Measurements from ENCODE around the gene TMED4. TPM values are rescaled to one million over a fixed set of nuclear protein-coding genes. Genes with fewer than 3 reads are reported as not detected.

The TMED4 gene
- total and polyA plus RNA-seq, 2 experiments from 2014 or later = 43.5 to 98.5 TPM

DNA sequence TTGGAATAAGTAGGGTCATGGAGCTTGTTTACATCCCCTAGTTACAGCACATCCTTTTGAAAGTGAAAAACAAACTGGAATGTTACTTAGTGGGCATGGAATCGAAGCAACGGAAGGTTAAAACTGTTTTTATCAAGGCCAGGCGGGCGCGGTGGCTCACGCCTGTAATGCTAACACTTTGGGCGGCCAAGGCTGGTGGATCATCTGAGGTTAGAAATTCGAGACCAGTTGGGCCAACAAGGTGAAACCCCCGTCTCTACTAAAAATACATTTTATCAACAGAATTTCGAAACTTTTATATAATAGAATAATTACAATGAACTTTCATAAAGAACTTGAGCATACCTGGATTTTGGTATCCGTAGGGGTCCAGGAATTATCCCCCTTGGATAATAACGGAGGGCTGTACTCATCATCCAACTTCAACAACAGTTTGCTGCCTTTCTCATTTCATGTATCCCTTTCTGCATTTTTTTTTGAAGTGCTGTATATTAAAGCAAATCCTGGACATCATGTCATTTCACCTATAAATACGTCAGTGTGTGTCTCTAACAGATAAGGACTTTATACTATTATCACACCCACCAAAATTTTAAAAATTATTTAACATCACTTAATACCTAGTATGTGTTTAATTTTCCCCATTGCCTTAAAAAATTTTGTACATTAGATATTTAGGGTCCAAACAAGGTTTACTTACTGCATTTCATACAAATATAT lies 1.3 kb upstream of the TMED4 start:
- Histone ChIP-seq H3K27me3 (ENCODE audit: insufficient read depth) (no peaks in the 10 kb centered on the region), H4K20me1 (replicated peaks; ENCODE audit: insufficient read depth) (no peaks in the 10 kb centered on the region; the same call in 1 of the 2 replicates), H3K4me2 (peak overlapping the region; percentile 89), H3K36me3 (ENCODE audit: insufficient read depth) (peaks cover 20% of the 10 kb centered on the region), H3K9me2 (ENCODE audit: insufficient read depth) (no peaks in the 10 kb centered on the region), H3K79me2 (replicated peaks; ENCODE audit: insufficient read depth) (peaks cover 24% of the 10 kb centered on the region), H3F3A (replicated peaks; ENCODE audit: low read depth) (no peaks in the 10 kb centered on the region), H3K27ac (ENCODE audit: low read depth) (peak overlapping the region; percentile 98), H3K4me3 (peak overlapping the region; percentile 78), H2AFZ (peak overlapping the region; percentile 90), H3K4me1 (ENCODE audit: insufficient read depth) (peaks cover 6% of the 10 kb centered on the region; the same call in 1 of the 2 replicates)
- no peak for DNase-seq (ENCODE audit: low spot score)
- Mint-ChIP-seq H3K4me1 (peaks cover 8% of the 10 kb centered on the region), H3K36me3 (ENCODE audit: low read depth) (peaks cover 30% of the 10 kb centered on the region), H3K27me3 (ENCODE audit: insufficient read depth, low read depth, poor library complexity) (peaks cover 15% of the 10 kb centered on the region), H3K4me3 (peak overlapping the region; percentile 90), H3K27ac (peak overlapping the region; percentile 96), H3K9me3 (peaks cover 2% of the 10 kb centered on the region; the same call in 1 of the 3 replicates)
- TF ChIP-seq, protein P1, sequence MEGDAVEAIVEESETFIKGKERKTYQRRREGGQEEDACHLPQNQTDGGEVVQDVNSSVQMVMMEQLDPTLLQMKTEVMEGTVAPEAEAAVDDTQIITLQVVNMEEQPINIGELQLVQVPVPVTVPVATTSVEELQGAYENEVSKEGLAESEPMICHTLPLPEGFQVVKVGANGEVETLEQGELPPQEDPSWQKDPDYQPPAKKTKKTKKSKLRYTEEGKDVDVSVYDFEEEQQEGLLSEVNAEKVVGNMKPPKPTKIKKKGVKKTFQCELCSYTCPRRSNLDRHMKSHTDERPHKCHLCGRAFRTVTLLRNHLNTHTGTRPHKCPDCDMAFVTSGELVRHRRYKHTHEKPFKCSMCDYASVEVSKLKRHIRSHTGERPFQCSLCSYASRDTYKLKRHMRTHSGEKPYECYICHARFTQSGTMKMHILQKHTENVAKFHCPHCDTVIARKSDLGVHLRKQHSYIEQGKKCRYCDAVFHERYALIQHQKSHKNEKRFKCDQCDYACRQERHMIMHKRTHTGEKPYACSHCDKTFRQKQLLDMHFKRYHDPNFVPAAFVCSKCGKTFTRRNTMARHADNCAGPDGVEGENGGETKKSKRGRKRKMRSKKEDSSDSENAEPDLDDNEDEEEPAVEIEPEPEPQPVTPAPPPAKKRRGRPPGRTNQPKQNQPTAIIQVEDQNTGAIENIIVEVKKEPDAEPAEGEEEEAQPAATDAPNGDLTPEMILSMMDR (conservative IDR thresholded peaks at IDR 0.05; ENCODE audit: low read depth in 2 of 2) = no peak
- no peak for TF ChIP-seq ZNF114 (CRISPR knock-in tag; IDR thresholded peaks at IDR 0.05)
- no peak for TF ChIP-seq ZNF331 (CRISPR knock-in tag; IDR thresholded peaks at IDR 0.05; ENCODE audit: low read depth)
- TF ChIP-seq EZH2 (IDR thresholded peaks at IDR 0.05; ENCODE audit: low read depth, unreplicated experiment) = no peak
- no peak for TF ChIP-seq EZH2phosphoT487 (IDR thresholded peaks at IDR 0.05; ENCODE audit: unreplicated experiment)
- no peak for TF ChIP-seq NANOG (IDR thresholded peaks at IDR 0.05; ENCODE audit: borderline replicate concordance)
- TF ChIP-seq, protein P2, sequence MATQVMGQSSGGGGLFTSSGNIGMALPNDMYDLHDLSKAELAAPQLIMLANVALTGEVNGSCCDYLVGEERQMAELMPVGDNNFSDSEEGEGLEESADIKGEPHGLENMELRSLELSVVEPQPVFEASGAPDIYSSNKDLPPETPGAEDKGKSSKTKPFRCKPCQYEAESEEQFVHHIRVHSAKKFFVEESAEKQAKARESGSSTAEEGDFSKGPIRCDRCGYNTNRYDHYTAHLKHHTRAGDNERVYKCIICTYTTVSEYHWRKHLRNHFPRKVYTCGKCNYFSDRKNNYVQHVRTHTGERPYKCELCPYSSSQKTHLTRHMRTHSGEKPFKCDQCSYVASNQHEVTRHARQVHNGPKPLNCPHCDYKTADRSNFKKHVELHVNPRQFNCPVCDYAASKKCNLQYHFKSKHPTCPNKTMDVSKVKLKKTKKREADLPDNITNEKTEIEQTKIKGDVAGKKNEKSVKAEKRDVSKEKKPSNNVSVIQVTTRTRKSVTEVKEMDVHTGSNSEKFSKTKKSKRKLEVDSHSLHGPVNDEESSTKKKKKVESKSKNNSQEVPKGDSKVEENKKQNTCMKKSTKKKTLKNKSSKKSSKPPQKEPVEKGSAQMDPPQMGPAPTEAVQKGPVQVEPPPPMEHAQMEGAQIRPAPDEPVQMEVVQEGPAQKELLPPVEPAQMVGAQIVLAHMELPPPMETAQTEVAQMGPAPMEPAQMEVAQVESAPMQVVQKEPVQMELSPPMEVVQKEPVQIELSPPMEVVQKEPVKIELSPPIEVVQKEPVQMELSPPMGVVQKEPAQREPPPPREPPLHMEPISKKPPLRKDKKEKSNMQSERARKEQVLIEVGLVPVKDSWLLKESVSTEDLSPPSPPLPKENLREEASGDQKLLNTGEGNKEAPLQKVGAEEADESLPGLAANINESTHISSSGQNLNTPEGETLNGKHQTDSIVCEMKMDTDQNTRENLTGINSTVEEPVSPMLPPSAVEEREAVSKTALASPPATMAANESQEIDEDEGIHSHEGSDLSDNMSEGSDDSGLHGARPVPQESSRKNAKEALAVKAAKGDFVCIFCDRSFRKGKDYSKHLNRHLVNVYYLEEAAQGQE (IDR thresholded peaks at IDR 0.05; ENCODE audit: unreplicated experiment) = no peak
- no peak for TF ChIP-seq JUNB (IDR thresholded peaks at IDR 0.05; ENCODE audit: unreplicated experiment)
- TF ChIP-seq POLR2AphosphoS5 (IDR thresholded peaks at IDR 0.05; ENCODE audit: low read depth) = no peak
- TF ChIP-seq, protein P3, sequence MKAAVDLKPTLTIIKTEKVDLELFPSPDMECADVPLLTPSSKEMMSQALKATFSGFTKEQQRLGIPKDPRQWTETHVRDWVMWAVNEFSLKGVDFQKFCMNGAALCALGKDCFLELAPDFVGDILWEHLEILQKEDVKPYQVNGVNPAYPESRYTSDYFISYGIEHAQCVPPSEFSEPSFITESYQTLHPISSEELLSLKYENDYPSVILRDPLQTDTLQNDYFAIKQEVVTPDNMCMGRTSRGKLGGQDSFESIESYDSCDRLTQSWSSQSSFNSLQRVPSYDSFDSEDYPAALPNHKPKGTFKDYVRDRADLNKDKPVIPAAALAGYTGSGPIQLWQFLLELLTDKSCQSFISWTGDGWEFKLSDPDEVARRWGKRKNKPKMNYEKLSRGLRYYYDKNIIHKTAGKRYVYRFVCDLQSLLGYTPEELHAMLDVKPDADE (IDR thresholded peaks at IDR 0.05) = no peak
- TF ChIP-seq STAT1 (IDR thresholded peaks at IDR 0.05; ENCODE audit: unreplicated experiment) = no peak
- TF ChIP-seq ZNF462 (CRISPR knock-in tag; IDR thresholded peaks at IDR 0.05) = no peak
- no peak for TF ChIP-seq CREB1 (CRISPR knock-in tag; IDR thresholded peaks at IDR 0.05; ENCODE audit: low read depth)
- no peak for ATAC-seq
